Activated T-cell treated with anti-CD3 and anti-CD28 coated beads, Interleukin-2, amount 50 U/mL, for 24 hours (primary cell): ENCODE measurements around the gene ANO1.
"Not testable (repeated sequence)": the region's sequence is repeated elsewhere in the genome, so short reads cannot be mapped to it uniquely, and the experiment has no call there.

Experiments
- DNase-seq: peaks from one replicate; pipeline ENCODE4 v3.0.0-alpha.2; 2020
- H3K27ac Mint-ChIP-seq: 2 replicates; pipeline ENCODE4 v1.8.0; 2020; ENCODE audit warnings: mild to moderate bottlenecking, mixed read lengths
- H3K27me3 Mint-ChIP-seq: 2 replicates; pipeline ENCODE4 v1.8.0; 2020; ENCODE audit warnings: mixed read lengths
- H3K36me3 Mint-ChIP-seq: 2 replicates; pipeline ENCODE4 v1.8.0; 2020; ENCODE audit warnings: low read depth, mixed read lengths
- H3K4me1 Mint-ChIP-seq: 2 replicates; pipeline ENCODE4 v1.8.0; 2020; ENCODE audit warnings: low read depth, mixed read lengths
- H3K4me3 Mint-ChIP-seq: 2 replicates; pipeline ENCODE4 v1.8.0; 2020; ENCODE audit warnings: mild to moderate bottlenecking, moderate library complexity, mixed read lengths
- H3K9me3 Mint-ChIP-seq: 2 replicates; pipeline ENCODE4 v1.8.0; 2020; ENCODE audit warnings: mixed read lengths

The ANO1 gene

DNA sequence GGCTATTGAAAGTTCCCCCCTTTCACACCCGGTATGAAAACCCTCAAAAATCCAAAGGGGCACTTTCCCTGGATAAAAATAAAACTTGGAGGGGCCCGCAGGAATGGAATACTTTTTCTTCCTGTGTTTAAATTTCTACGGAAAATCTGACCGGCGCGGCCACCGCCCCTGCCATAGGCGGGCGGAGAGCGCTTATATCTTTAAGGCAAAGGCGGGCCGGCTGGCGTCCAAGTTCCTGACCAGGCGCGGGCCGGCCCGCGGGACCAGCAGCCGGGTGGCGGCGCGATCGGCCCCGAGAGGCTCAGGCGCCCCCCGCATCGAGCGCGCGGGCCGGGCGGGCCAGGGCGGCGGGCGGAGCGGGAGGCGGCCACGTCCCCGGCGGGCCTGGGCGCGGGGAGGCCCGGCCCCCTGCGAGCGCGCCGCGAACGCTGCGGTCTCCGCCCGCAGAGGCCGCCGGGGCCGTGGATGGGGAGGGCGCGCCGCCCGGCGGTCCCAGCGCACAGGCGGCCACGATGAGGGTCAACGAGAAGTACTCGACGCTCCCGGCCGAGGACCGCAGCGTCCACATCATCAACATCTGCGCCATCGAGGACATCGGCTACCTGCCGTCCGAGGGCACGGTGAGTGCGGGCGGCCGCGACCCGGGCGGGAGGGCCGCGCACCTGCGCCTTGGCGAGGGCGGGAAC, at the start of gene ANO1:
ANO1 (plus strand) TSS at position 223 of the 686 bp plus-strand sequence; CDS start at position 513, 290 bp downstream.
- no peaks in the 10 kb centered on the region for H3K36me3 Mint-ChIP-seq
- H3K4me1 Mint-ChIP-seq: peaks cover 3% of the 10 kb centered on the region
- no peak within 1 kb of the TSS for H3K27ac Mint-ChIP-seq
- H3K27me3 Mint-ChIP-seq: peaks cover 67% of the 10 kb centered on the region
- H3K9me3 Mint-ChIP-seq: no peaks in the 10 kb centered on the region
- no peak for DNase-seq
- no peak within 1 kb of the TSS for H3K4me3 Mint-ChIP-seq

DNA sequence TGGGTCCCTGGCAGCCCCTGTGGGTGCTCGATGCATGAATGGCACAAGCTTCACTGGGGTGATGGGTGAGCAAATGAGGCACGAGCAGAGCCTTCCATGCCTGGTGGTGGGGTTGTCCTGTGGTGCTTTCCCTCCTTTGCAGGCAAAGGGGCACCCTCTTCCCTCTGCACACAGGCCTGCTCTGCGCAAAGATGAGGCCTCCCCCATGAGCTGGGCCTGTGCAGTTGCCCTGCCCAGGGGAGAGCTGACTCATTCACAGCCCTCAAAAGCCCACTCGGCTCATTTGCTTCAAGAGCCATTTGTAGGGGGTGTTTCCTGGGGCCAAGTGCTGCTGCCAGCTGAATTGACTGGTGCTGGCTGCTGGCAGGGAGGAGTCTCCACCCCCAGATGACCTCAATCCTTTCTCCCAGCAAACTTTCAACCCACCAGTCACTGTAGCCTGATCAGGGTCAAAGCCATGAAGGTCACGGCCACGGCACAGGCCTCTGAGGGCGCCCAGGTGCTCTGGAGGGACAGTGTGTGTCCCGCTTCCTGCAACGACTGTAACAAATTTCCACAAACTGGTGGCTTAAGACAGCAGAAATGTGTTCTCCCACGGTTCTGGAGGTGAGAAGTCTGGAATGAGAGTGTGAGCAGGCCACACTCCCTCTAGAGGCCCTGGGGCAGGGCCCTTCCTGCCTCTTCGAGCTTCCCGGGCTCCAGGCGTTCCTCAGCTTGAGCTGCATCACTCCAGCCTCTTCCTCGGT, 48.8 kb upstream of the ANO1 start:
- H3K4me1 Mint-ChIP-seq: no peaks in the 10 kb centered on the region
- no peak overlapping the region for H3K4me3 Mint-ChIP-seq
- H3K27me3 Mint-ChIP-seq: peaks cover 19% of the 10 kb centered on the region
- no peak for DNase-seq
- H3K36me3 Mint-ChIP-seq: no peaks in the 10 kb centered on the region
- no peak overlapping the region for H3K27ac Mint-ChIP-seq
- no peaks in the 10 kb centered on the region for H3K9me3 Mint-ChIP-seq

DNA sequence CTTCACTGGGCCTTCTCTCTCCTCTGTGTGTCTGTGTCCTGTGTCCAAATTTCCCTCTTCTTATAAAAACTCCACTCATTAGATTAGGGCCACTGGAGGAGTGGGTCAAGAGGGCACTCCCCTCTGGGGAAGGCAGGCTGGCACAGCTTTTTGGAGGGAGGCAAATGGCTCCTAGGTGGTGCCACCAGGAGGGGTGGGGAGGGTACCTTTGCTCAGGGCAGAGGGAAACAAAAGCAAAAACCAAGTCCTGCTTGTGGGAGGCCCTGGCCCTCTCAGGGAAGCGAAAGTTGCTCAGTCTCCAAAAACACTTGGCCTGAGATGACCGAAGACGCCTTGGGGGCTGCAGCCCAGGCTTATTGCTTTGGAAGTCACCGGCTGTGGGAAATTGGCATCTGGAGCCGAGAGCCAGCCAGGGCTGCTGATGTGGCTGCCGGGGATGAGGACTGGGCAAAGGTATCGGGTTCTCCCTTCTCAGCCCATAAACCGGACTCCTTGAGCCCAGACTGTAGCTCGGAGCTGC, 48.2 kb upstream of the ANO1 start:
- Mint-ChIP-seq H3K27ac (no peak overlapping the region), H3K4me3 (no peak overlapping the region), H3K27me3 (peaks cover 21% of the 10 kb centered on the region), H3K4me1 (no peaks in the 10 kb centered on the region), H3K36me3 (no peaks in the 10 kb centered on the region), H3K9me3 (no peaks in the 10 kb centered on the region)
- DNase-seq: no peak

DNA sequence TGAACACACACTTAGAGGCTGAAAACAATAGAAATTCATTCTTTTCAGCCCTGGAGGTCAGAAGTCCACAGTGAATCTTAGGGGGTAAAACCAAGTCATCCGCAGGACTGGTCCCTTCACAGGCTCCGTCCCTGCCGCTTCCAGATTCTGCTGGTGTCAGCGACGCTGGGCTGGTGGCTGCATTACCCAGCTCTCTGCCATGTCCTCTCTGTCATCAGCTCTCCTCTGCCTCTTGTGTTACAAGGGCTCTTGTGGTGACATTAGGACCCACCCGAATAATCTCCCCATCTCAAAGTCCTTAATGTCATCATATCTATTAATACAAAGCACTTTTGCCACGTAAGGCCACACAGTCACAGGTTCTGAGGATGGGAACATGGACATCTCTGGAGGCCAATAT, 47.7 kb upstream of the ANO1 start:
- peaks cover 23% of the 10 kb centered on the region for H3K27me3 Mint-ChIP-seq
- no peak for DNase-seq
- H3K36me3 Mint-ChIP-seq: no peaks in the 10 kb centered on the region
- H3K4me1 Mint-ChIP-seq: no peaks in the 10 kb centered on the region
- no peaks in the 10 kb centered on the region for H3K9me3 Mint-ChIP-seq
- H3K4me3 Mint-ChIP-seq: no peak overlapping the region
- H3K27ac Mint-ChIP-seq: no peak overlapping the region

DNA sequence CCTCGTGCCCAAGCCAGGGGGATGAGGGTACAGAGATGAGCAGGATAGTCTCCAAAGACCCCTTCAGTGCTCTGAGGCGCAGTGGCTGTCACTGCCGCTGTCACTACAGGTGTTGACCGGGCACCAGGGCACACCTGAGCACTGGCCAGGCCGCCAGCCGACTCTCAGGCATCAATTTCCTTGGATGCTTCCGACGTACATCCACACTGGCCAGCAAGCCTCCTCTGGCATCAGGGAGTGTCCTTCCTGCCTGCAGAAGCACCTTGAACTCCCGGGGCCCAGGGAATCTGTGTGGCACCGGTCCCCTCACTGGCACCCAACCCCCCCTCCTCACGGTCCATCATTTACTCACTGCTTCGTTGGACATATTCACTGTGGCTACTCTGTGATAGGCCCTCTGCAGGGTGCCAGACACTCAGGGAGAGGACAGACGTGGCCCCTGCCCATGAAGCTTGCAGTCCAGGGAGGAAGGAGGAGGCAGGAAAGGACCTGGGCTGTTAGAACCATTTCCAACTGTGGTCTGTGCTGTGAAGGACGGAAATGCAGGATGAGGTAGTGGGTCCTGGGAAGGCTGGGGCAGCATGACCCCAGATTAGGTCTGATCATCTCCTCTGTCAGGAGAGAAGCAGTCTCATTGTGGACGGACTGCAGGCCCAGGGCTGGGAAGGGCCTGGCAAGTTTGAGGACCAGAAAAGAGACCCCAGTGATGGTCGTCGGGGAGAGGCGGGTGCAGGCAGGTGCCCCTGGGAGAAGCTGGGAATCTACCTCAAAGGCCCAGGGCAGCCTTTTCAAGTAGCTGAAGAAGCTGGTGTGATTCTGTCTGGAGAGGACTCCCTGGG, 46.3 kb upstream of the ANO1 start:
- no peaks in the 10 kb centered on the region for H3K4me1 Mint-ChIP-seq
- no peak overlapping the region for H3K27ac Mint-ChIP-seq
- H3K9me3 Mint-ChIP-seq: no peaks in the 10 kb centered on the region
- peaks cover 33% of the 10 kb centered on the region for H3K27me3 Mint-ChIP-seq
- no peaks in the 10 kb centered on the region for H3K36me3 Mint-ChIP-seq
- no peak for DNase-seq
- H3K4me3 Mint-ChIP-seq: no peak overlapping the region

DNA sequence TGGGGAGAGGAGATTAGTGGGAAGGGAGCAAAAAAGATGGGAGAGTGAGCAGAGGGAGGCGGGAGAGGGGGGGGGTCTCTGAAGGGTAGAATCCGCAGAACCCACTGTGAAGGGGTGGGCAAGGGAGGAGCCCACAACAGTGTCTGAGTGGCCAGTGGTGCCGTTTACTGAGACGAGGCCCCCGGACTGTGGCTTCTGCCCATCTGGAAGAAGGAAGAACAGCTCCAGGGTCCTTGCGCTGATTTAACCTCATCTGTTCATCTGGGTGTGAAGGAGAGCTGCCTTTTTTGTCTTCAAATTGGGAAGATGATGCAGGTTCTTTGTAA, 45.7 kb upstream of the ANO1 start:
- H3K9me3 Mint-ChIP-seq: peaks cover 4% of the 10 kb centered on the region

DNA sequence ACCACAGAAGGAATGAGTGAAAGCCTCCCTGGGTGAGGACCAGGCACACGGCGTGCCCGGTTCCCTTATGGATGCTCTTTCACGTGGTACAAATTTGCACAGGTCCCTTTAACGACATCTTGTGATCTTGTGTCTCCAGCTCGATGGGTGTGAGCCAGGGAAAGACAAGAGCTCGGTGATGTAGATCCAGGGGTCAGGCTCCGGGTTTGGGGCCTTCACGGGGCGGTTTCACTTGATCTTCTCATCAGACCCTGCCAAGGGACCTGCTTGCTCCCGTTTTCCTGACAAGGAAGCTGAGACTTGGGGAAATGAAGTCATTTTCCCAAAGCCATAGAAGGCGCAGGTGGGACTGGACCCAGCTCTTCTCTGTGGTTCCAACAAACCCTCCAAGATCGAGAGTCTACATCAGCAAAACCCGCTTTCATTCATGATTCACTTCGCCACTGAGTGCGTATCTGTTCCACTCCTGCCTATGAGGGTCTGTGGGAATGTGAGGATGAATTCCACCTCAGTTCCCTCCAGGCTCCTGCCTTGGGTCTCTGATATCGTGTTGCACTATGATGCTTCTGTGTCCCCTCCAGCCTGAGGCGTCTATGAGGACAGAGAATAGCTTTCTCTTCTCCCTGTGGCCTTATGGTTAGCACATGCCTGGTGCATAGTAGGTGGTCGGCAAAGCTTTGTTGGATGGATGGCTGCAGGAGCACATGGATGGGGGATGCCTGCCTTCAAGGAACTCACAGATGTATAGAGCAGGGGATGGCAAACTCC, 45.0 kb upstream of the ANO1 start:
- no peaks in the 10 kb centered on the region for H3K36me3 Mint-ChIP-seq

More for the DNA sequence above, 45.7 kb upstream of the ANO1 start:
- DNase-seq: no peak
- Mint-ChIP-seq H3K36me3 (no peaks in the 10 kb centered on the region), H3K27me3 (peaks cover 38% of the 10 kb centered on the region), H3K4me3 (no peak overlapping the region), H3K4me1 (no peaks in the 10 kb centered on the region), H3K27ac (no peak overlapping the region)

DNA sequence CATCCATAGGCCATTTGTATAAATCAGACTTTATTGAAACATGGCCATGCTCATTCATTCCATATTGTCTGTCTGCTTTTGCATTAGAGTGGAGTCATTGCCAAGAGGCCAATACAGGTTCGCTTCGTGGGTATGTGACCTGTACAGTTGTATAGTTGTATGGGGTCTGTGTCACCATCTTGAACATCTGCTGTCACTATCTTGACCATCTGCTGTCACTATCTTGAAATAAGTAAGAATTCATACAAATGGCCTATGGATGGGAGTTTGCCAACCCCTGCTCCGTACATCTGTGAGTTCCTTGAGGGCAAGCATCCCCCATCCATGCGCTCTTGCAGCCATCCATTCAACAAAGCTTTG, 44.4 kb upstream of the ANO1 start:
- Mint-ChIP-seq H3K9me3 (peaks cover 9% of the 10 kb centered on the region), H3K27ac (no peak overlapping the region), H3K4me3 (no peak overlapping the region), H3K4me1 (no peaks in the 10 kb centered on the region), H3K27me3 (peaks cover 42% of the 10 kb centered on the region), H3K36me3 (no peaks in the 10 kb centered on the region)
- DNase-seq: no peak

More for the DNA sequence above, 45.0 kb upstream of the ANO1 start:
- H3K9me3 Mint-ChIP-seq: peaks cover 5% of the 10 kb centered on the region
- no peak for DNase-seq
- H3K4me3 Mint-ChIP-seq: no peak overlapping the region
- H3K27ac Mint-ChIP-seq: no peak overlapping the region
- no peaks in the 10 kb centered on the region for H3K4me1 Mint-ChIP-seq
- H3K27me3 Mint-ChIP-seq: peaks cover 38% of the 10 kb centered on the region

DNA sequence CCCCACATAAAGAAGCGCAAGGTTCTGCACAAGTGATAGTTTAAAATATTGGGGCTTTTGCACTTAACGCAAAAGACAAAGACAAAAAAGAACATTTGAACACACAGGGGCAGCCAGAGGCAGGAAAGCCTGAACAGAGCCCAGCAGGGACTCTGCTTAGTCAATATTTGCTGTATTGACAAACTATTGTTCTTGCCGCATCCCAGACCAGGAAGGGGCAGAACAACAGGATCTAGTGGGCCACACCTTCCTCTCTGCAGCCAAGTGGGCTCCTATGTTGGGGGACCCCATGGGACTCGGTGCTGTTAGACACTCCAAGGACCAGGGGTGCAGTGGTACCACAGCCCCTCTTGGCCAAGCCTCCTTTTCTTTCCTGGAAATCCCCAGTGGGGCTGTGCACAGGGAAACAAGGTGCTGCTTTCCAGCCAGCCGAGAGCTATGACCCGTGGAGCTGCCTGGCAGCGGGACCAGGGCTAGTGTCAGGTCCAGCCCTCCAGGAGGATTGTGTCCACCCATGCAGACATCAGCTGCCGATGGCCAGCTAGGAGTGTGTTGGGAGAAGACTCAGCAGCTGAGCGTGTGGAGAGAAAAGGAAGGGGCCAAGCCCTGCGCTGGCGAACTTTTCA, 43.3 kb upstream of the ANO1 start:
- Mint-ChIP-seq H3K27ac (no peak overlapping the region), H3K36me3 (no peaks in the 10 kb centered on the region), H3K9me3 (peaks cover 13% of the 10 kb centered on the region), H3K27me3 (peaks cover 43% of the 10 kb centered on the region), H3K4me3 (no peak overlapping the region), H3K4me1 (no peaks in the 10 kb centered on the region)
- DNase-seq: no peak

DNA sequence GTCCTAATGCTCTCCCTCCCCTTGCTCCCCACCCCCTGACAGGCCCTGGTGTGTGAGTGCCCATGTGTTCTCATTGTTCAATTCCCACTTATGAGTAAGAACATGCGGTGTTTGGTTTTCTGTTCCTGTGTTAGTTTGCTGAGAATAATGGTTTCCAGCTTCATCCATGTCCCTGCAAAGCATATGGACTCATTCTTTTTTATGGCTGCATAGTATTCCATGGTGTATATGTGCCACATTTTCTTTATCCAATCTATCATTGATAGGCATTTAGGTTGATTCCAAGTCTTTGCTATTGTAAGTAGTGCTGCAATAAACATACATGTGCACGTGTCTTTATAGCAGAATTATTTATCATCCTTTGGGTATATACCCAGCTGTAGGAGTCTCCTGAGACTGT, 42.5 kb upstream of the ANO1 start:
- H3K36me3 Mint-ChIP-seq, H3K4me3 Mint-ChIP-seq, H3K4me1 Mint-ChIP-seq, H3K27ac Mint-ChIP-seq, DNase-seq: not testable (repeated sequence)
- H3K9me3 Mint-ChIP-seq: peaks cover 13% of the 10 kb centered on the region
- H3K27me3 Mint-ChIP-seq: peaks cover 51% of the 10 kb centered on the region

DNA sequence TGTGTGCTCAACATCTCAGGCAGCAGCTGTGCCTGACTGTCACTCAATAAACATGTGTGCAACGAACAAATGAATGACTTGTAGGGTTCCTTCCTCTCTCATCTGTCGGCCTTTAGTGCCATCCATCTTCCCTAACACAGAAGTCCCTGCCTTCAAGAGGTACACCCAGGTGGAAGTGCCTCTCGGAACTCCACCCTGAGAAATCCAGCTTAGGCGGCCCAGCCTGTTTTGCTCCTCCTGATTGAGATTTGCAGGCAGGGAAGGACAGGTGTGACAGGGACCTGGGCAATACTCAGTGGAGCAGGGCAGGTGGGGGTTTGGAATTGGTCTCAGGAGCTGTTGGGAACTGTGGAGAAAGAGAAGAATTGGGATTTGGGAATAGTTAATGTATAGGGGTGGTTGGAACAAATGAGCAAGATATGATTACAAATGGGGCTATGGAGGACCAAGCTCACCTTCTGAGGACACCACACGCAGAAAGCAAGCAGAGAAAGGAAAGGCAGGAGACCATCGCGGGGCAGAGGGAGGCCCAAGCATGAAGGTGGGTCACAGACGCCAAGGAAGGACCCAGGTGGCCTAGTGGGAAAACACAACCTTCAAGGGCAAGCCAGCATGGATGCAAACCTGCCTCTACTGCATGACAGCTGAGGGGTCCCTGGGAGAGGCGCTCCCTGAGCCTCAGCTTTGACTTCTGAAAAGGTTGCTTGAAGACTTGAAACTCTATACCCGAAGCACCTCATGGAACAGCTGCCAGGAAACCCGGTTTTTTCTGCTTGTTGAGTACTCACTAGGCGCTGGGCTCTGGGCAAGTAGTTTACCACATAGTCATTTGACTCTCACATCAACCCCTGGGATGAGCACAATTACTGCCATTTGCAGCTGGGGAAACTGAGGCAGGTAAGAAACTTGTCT, 40.9 kb upstream of the ANO1 start:
- H3K27ac Mint-ChIP-seq: no peak overlapping the region
- H3K27me3 Mint-ChIP-seq: peaks cover 56% of the 10 kb centered on the region
- no peak overlapping the region for H3K4me3 Mint-ChIP-seq
- H3K4me1 Mint-ChIP-seq: no peaks in the 10 kb centered on the region
- peaks cover 18% of the 10 kb centered on the region for H3K9me3 Mint-ChIP-seq
- DNase-seq: no peak
- no peaks in the 10 kb centered on the region for H3K36me3 Mint-ChIP-seq

DNA sequence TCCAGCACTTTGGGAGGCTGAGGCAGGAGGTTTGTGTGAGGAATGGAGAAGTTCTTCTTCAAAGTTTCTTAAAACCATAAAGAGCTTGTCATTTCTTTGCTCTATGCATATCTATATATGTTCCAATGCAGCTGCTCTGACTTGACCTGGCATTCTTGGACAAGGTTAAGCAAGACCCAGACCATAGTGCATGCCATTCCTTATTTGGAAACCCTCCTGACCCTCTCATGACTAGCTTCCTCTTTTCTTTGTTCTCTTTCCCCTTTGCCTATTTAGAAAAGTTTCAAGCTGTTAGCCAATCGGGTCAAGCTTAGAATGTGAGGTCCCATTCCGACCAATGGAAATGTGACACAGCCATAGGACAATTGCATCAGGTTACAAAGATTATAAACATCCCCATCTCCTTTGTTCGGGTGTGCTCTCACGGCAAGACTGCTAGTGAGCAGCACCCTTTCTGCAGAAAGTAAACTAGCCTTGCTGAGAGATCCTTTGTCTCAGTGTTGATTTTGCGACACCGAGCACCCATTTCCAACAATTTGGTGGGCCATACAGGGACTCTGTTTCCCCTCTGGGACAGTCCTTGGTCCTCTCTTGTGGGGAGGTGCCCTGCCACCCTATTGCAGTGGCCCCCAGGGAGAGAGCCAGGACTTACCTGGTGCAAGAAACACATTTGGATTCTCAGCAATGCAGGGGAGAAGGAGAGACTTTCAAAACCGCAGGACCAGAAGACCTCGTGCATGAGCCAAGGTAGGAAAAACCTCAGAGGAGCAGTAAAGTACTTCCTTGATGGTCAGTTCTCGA, 39.9 kb upstream of the ANO1 start:
- H3K9me3 Mint-ChIP-seq: peaks cover 25% of the 10 kb centered on the region

More for the DNA sequence above, 39.9 kb upstream of the ANO1 start:
- no peak overlapping the region for H3K27ac Mint-ChIP-seq
- no peak overlapping the region for H3K4me3 Mint-ChIP-seq
- H3K36me3 Mint-ChIP-seq: no peaks in the 10 kb centered on the region
- no peaks in the 10 kb centered on the region for H3K4me1 Mint-ChIP-seq
- DNase-seq: no peak
- peaks cover 47% of the 10 kb centered on the region for H3K27me3 Mint-ChIP-seq
